Activated CD8-positive, alpha-beta memory T cell treated with anti-CD3 and anti-CD28 coated beads, Interleukin-2, amount 50 U/mL, for 1 hour (primary cell): ENCODE data around the gene ENTPD7.

Experiments used
- DNase-seq: peaks from one replicate; pipeline ENCODE4 v3.0.0-alpha.2; 2020; ENCODE audit errors: extremely low read depth

ENTPD7 gene

DNA sequence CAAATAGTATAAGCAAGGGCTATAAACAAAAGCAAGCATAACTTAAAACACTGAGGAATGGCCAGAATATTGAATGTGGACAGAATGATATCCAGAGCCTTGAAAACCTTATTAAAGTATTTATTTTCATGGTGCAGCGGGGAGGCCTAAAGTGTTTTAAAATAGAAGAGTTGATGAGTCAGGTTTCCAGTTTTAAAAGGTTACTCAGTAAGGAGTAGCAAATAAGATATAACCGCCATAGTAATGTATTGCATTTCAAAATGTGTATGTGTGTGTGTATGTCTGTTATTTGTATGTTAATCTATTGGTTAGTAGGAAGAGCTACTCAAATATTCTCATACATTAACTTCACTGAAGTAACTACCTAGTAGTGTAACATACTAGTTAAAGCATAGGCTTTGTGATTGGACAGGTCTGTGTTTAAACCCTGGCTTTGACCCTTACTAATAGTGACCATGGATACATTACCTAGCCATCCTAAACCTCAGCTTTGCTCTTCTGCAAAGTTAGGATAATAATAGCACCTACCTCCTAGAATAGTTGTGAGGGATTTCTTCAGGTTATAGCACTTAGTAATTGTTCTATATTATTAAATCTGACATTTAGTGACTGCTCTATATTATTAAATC lies 89.6 kb downstream of the ENTPD7 start:
- DNase-seq, result no peak

DNA sequence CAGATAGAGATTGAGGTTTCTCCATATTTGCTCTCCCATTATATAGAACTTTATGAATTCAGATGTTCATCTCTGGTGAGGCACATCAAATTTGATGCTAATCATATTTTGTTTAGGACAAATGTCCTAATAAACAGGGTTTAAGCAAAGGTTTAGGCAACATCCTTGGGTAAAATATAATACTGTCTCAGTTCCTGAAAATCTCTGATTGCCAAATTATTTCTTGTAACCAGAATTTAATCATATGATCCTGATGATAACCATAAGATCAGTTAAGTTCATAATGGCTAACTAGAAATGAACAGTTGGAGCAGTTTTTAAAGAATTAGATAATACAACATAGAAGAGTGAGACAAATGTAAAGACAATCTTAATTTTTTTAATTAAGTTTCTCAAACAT lies 91.3 kb downstream of the ENTPD7 start:
- no peak for DNase-seq

DNA sequence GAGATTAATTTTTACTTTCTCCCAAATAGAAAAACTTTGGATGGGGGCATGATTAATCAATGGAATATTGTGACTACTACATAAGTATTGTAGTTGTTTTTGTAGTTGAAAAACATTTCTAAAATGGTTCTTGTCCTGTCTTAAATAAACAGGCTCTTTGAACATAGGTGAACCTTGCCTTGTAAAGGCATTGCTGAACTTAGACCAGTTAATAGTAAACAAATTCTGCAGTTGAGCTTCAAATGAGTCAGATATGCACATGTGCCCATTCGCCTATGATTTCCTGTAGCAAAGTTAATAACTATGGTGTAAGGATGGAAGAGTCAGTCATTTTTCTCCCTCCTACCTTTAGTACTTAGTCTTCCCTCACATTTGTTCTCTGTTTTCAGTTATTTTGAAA lies 95.4 kb downstream of the ENTPD7 start:
- no peak for DNase-seq
